H1 (cell line): ENCODE data around the gene LIN37. TPM values are rescaled to one million over a fixed set of nuclear protein-coding genes. Genes with fewer than 3 reads are reported as not detected.

Experiments used
- CTCF ChIA-PET: fragments of 300-600 bp; sonication (Branson Sonifier 250); formaldehyde crosslinking; loops from one replicate; lab custom pipeline; 2021; ENCODE audit not compliant: partially characterized antibody; lab: Charles Lee
- POLR2A ChIA-PET: fragments of 300-600 bp; sonication (Branson Sonifier 250); formaldehyde crosslinking; loops from one replicate; lab custom pipeline; 2021; ENCODE audit warnings: inconsistent platforms; ENCODE audit not compliant: partially characterized antibody; lab: Charles Lee
- DNase-seq, 2 experiments: peaks; one replicate each; pipeline versions ENCODE4 v3.0.0 to v3.0.0-alpha.2; 2010 to 2022; ENCODE audit warnings: low spot score in 2 of 2, low read depth in 1 of 2, mixed read lengths in 1 of 2
- FAIRE-seq: peaks from 2 replicates; lab custom pipeline; 2011; peaks lifted over from hg19 to GRCh38; lab: Jason Lieb, UNC
- H2AFZ ChIP-seq: 2 replicates; pipeline ENCODE4 v1.8.1; 2012; ENCODE audit warnings: low read length, inconsistent platforms
- H2AK5ac ChIP-seq: 2 replicates; pipeline ENCODE4 v1.6.1; 2013; ENCODE audit warnings: low read depth, low read length
- H2BK120ac ChIP-seq: replicated peaks from 2 replicates; pipeline ENCODE3; 2013; ENCODE audit warnings: low read depth, low read length, inconsistent platforms
- H2BK12ac ChIP-seq: 2 replicates; pipeline ENCODE4 v1.6.1; 2013; ENCODE audit warnings: low read depth, low read length
- H2BK15ac ChIP-seq: 2 replicates; pipeline ENCODE4 v1.6.1; 2013; ENCODE audit warnings: low read length
- H2BK20ac ChIP-seq: 2 replicates; pipeline ENCODE4 v1.6.1; 2013; ENCODE audit warnings: low read length
- H2BK5ac ChIP-seq: 2 replicates; pipeline ENCODE4 v1.6.1; 2013; ENCODE audit warnings: low read depth, low read length
- H3K14ac ChIP-seq: 2 replicates; pipeline ENCODE4 v1.6.1; 2013; ENCODE audit warnings: inconsistent platforms; ENCODE audit not compliant: insufficient read length
- H3K18ac ChIP-seq: 2 replicates; pipeline ENCODE4 v1.6.1; 2013; ENCODE audit warnings: low read length; ENCODE audit errors: extremely low read depth
- H3K23ac ChIP-seq: 2 replicates; pipeline ENCODE4 v1.6.1; 2013; ENCODE audit warnings: inconsistent platforms; ENCODE audit not compliant: insufficient read length
- H3K23me2 ChIP-seq: 2 replicates; pipeline ENCODE4 v1.6.1; 2013; ENCODE audit warnings: low read depth, low read length
- H3K27ac ChIP-seq: 2 replicates; pipeline ENCODE4 v1.6.1; 2011; ENCODE audit warnings: low read depth, low read length, inconsistent platforms
- H3K27me3 ChIP-seq, 4 experiments: replicated peaks in 1 of 4; 1 replicate in 1 of 4; 2 replicates in 3 of 4; pipeline versions ENCODE4 v1.6.1 to v1.8.1; 2011 to 2013; ENCODE audit warnings: low read length in 3 of 4, mild to moderate bottlenecking in 3 of 4, inconsistent platforms in 2 of 4, mixed read lengths in 2 of 4, moderate library complexity in 1 of 4; ENCODE audit not compliant: control insufficient read depth in 3 of 4, insufficient read depth in 3 of 4; ENCODE audit errors: extremely low read depth in 1 of 4
- H3K36me3 ChIP-seq, 4 experiments: 2 replicates each; pipeline versions ENCODE4 v1.6.1 to v1.8.1; 2011 to 2013; ENCODE audit warnings: mild to moderate bottlenecking in 4 of 4, low read length in 3 of 4, moderate library complexity in 2 of 4, control low read depth in 1 of 4, inconsistent platforms in 1 of 4; ENCODE audit not compliant: insufficient read depth in 4 of 4, control insufficient read depth in 2 of 4
- H3K4ac ChIP-seq: replicated peaks from 2 replicates; pipeline ENCODE3; 2013; ENCODE audit warnings: low read length, low read depth, mixed read lengths, inconsistent platforms; ENCODE audit not compliant: insufficient read length
- H3K4me1 ChIP-seq, 4 experiments: replicated peaks in 1 of 4; 1 replicate in 1 of 4; 2 replicates in 3 of 4; pipeline versions ENCODE4 v1.6.1 to v1.8.1; 2011 to 2013; ENCODE audit warnings: low read length in 3 of 4, inconsistent platforms in 2 of 4, mixed read lengths in 1 of 4; ENCODE audit not compliant: insufficient read depth in 4 of 4, control insufficient read depth in 3 of 4
- H3K4me2 ChIP-seq, 2 experiments: 2 replicates each; pipeline versions ENCODE4 v1.6.1 to v1.8.1; 2011 to 2013; ENCODE audit warnings: low read depth in 2 of 2, low read length in 2 of 2, control low read depth in 1 of 2, inconsistent platforms in 1 of 2, mild to moderate bottlenecking in 1 of 2; ENCODE audit not compliant: insufficient read depth in 1 of 2
- H3K4me3 ChIP-seq, 4 experiments: fragments of 200-600, 300-600 bp in 1 of 4; sonication (generic), shearing (Covaris generic), sonication (Bioruptor Twin) in 1 of 4; 2 replicates each; pipeline versions ENCODE4 v1.5.1 to v1.8.1; 2011 to 2016; ENCODE audit warnings: low read length in 4 of 4, low read depth in 3 of 4, control low read depth in 2 of 4, inconsistent platforms in 2 of 4, mild to moderate bottlenecking in 2 of 4, mixed read lengths in 1 of 4, moderate library complexity in 1 of 4; ENCODE audit not compliant: insufficient read depth in 2 of 4; ENCODE audit errors: extremely low read depth in 1 of 4
- H3K56ac ChIP-seq: replicated peaks from 2 replicates; pipeline ENCODE3; 2013; ENCODE audit warnings: low read depth, mild to moderate bottlenecking, mixed read lengths, low read length, inconsistent platforms; ENCODE audit not compliant: insufficient read length
- H3K79me1 ChIP-seq: 2 replicates; pipeline ENCODE4 v1.6.1; 2013; ENCODE audit warnings: low read depth, low read length, control low read depth
- H3K79me2 ChIP-seq, 2 experiments: 2 replicates each; pipeline versions ENCODE4 v1.6.1 to v1.8.1; 2012 to 2013; ENCODE audit warnings: low read length in 2 of 2, mild to moderate bottlenecking in 2 of 2, inconsistent platforms in 1 of 2; ENCODE audit not compliant: insufficient read depth in 2 of 2, control insufficient read depth in 1 of 2
- H3K9ac ChIP-seq, 4 experiments: replicated peaks in 1 of 4; 1 replicate in 1 of 4; 2 replicates in 3 of 4; pipeline versions ENCODE4 v1.6.1 to v1.8.1; 2011 to 2013; ENCODE audit warnings: low read depth in 3 of 4, low read length in 3 of 4, control low read depth in 2 of 4, mild to moderate bottlenecking in 2 of 4, moderate library complexity in 2 of 4, inconsistent platforms in 1 of 4; ENCODE audit errors: extremely low read depth in 1 of 4
- H3K9me3 ChIP-seq, 2 experiments: 2 replicates each; pipeline versions ENCODE4 v1.6.1 to v1.8.1; 2012 to 2013; ENCODE audit warnings: mild to moderate bottlenecking in 2 of 2, moderate library complexity in 2 of 2, control low read depth in 1 of 2, inconsistent platforms in 1 of 2, low read depth in 1 of 2, low read length in 1 of 2, mixed read lengths in 1 of 2; ENCODE audit not compliant: insufficient read depth in 2 of 2
- H4K20me1 ChIP-seq, 2 experiments: replicated peaks in 1 of 2; 2 replicates each; pipeline versions ENCODE3 to v1.8.1; 2011 to 2013; ENCODE audit warnings: inconsistent platforms in 2 of 2, low read length in 2 of 2, mild to moderate bottlenecking in 1 of 2; ENCODE audit not compliant: insufficient read depth in 2 of 2, control insufficient read depth in 1 of 2
- H4K5ac ChIP-seq: 2 replicates; pipeline ENCODE4 v1.6.1; 2013; ENCODE audit warnings: low read length, low read depth, mixed read lengths, inconsistent platforms; ENCODE audit not compliant: insufficient read length
- H4K8ac ChIP-seq: 2 replicates; pipeline ENCODE4 v1.8.0; 2013; ENCODE audit warnings: mild to moderate bottlenecking, moderate library complexity, low read length, inconsistent platforms; ENCODE audit not compliant: insufficient read depth; ENCODE audit errors: extremely low read depth
- H4K91ac ChIP-seq: replicated peaks from 2 replicates; pipeline ENCODE3; 2013; ENCODE audit warnings: low read length, mixed read lengths, inconsistent platforms; ENCODE audit not compliant: insufficient read length
- BRCA1 ChIP-seq: IDR thresholded peaks from 2 replicates; pipeline ENCODE4 v1.6.1; 2012; ENCODE audit warnings: low read depth, low read length, improper control_type of control experiment
- NANOG ChIP-seq: IDR thresholded peaks from 2 replicates; pipeline ENCODE4 v1.6.1; 2011; ENCODE audit warnings: low read length, low read depth, mild to moderate bottlenecking, inconsistent platforms; ENCODE audit not compliant: insufficient read depth, poor library complexity, severe bottlenecking
- NRF1 ChIP-seq: IDR thresholded peaks from 2 replicates; pipeline ENCODE4 v1.6.1; 2011; ENCODE audit warnings: mild to moderate bottlenecking, low read depth, low read length, improper control_type of control experiment
- WGBS, 2 experiments: shearing (Covaris generic) in 1 of 2; methylation state at CpG; one replicate each; pipeline versions ENCODE4 v1.1.6 to v1.1.7; 2013 to 2015; ENCODE audit warnings: low lambda C conversion rate in 2 of 2, mixed read lengths in 2 of 2, inconsistent platforms in 1 of 2, low coverage in 1 of 2, missing lambda C conversion rate in 1 of 2; ENCODE audit not compliant: insufficient replicate concordance in 2 of 2, insufficient coverage in 1 of 2, insufficient read length in 1 of 2; ENCODE audit errors: extremely low coverage in 1 of 2, missing lambda C conversion rate in 1 of 2; 5-methylcytosine and 5-hydroxymethylcytosine counted together
- polyA plus RNA-seq, 7 experiments: library from polyadenylated mRNA; depleted of rRNA in 3 of 7; stranded (reverse) in 5 of 7; unstranded in 2 of 7; fragments of >200 nt in 5 of 7; fragments of 200-250 nt in 2 of 7; gene quantifications; 1 replicate in 5 of 7; 2 replicates in 1 of 7; 4 replicates in 1 of 7; pipeline versions ENCODE4 v1.2.1 to v1.2.3, GENCODE V29; 2011 to 2013; ENCODE audit warnings: missing spikeins in 2 of 7, mixed read lengths in 2 of 7
- total RNA-seq: library from RNA; stranded (reverse); fragmentation: NEBNext Ultra II Directional; extraction: Animal tissue kit (Norgen Biotek cat#: 25700); gene quantifications from 2 replicates; pipeline ENCODE4 v1.2.1, GENCODE V29; 2021
- TF ChIP-seq, protein P1 (sequence below), 3 experiments: IDR thresholded peaks; 1 replicate in 2 of 3; 2 replicates in 1 of 3; pipeline versions ENCODE4 v1.5.1 to v1.6.1; 2011; ENCODE audit warnings: low read length in 3 of 3, mild to moderate bottlenecking in 3 of 3, inconsistent platforms in 2 of 3, low read depth in 1 of 3, moderate library complexity in 1 of 3; ENCODE audit not compliant: insufficient read depth in 1 of 3; ENCODE audit errors: control extremely low read depth in 1 of 3

LIN37 gene
- total and polyA plus RNA-seq, 2 of the 8 experiments (the other 6 are each of a cell fraction or from before 2014, with no cell fraction given) = 3.8 to 9.8 TPM

DNA sequence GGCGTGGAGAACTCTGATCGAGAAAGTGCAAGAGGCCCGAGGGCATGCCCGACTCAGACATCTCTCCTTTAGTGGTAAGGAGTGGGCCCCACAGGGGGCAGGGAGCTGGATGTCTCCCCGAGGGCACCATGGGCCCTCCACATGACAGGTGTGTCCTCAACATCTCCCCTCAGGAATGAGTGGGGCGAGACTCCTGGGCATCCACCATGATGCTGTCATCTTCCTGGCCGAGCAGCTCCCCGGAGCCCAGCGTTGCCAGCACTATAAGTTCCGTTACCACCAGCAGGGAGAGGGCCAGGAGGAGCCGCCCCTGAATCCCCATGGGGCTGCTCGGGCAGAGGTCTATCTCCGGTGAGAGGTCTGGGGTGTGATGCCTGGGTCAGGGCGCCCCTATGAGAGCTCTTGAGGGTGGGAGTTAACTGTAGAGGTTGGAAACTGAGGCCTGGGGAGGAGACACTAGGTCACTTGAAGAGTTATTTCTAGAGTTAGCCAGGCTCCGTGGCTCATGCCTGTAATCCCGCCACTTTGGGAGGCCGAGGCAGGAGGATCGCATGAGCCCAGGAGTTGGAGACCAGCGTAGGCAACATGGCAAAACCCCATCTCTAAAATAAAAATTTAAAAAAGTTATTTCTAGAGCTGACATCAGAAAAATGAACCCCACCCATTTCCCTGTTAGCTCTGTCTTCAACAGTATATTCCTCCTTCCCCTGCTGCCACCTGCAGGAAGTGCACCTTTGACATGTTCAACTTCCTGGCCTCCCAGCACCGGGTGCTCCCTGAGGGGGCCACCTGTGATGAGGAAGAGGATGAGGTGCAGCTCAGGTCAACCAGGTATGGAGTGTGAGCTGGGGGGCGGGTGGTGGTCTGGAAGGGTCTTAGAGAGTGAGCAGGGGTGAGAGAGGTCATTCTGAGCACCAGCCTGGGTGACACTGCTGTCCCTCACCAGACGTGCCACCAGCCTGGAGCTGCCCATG is 11.2 kb upstream of the LIN37 start:
- H3K23ac ChIP-seq = no peak overlapping the region
- peaks cover 9 to 35% (median 25%) of the 10 kb centered on the region in 4 experiments; a peak in 6 of 8 replicates for H3K36me3 ChIP-seq
- TF ChIP-seq NANOG = no peak
- no peak for TF ChIP-seq NRF1
- TF ChIP-seq BRCA1 = no peak
- TF ChIP-seq, protein P1, sequence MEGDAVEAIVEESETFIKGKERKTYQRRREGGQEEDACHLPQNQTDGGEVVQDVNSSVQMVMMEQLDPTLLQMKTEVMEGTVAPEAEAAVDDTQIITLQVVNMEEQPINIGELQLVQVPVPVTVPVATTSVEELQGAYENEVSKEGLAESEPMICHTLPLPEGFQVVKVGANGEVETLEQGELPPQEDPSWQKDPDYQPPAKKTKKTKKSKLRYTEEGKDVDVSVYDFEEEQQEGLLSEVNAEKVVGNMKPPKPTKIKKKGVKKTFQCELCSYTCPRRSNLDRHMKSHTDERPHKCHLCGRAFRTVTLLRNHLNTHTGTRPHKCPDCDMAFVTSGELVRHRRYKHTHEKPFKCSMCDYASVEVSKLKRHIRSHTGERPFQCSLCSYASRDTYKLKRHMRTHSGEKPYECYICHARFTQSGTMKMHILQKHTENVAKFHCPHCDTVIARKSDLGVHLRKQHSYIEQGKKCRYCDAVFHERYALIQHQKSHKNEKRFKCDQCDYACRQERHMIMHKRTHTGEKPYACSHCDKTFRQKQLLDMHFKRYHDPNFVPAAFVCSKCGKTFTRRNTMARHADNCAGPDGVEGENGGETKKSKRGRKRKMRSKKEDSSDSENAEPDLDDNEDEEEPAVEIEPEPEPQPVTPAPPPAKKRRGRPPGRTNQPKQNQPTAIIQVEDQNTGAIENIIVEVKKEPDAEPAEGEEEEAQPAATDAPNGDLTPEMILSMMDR (IDR thresholded peaks at IDR 0.05; ENCODE audit: control extremely low read depth in 1 of 3, insufficient read depth in 1 of 3, low read depth in 1 of 3, low read length in 3 of 3) = peak in 1 of 3 experiments; percentile 1; a peak in 2 of 4 replicates
- H3K4me2 ChIP-seq = no peak overlapping the region
- no peak overlapping the region for H2BK20ac ChIP-seq
- no peak overlapping the region for H3K14ac ChIP-seq
- CTCF ChIA-PET = interaction anchor here (0.6 to 8.9 kb wide), 10 partner anchors 11 to 181 kb away, joined by 3 to 80 read pairs (median 3); partner anchors contain the start of gene LIN37
- H3K9ac ChIP-seq = no peak overlapping the region
- H2BK12ac ChIP-seq = no peak overlapping the region
- no peak overlapping the region for H2BK5ac ChIP-seq
- no peak overlapping the region for H3K56ac ChIP-seq
- H3K79me2 ChIP-seq = no peaks in the 10 kb centered on the region
- peaks cover 0 to 3% (median 0%) of the 10 kb centered on the region in 4 experiments; a peak in 2 of 7 replicates for H3K4me1 ChIP-seq
- no peak overlapping the region for H2AFZ ChIP-seq
- 90% methylated on average over 22 of the region's 22 CpGs; no CpG with 5 or more reads in 1 of the 2 experiments for WGBS, 2 experiments
- FAIRE-seq (no peak), DNase-seq (no peak)
- H3K4ac ChIP-seq = no peak overlapping the region
- H4K8ac ChIP-seq = no peak overlapping the region
- H4K91ac ChIP-seq = no peak overlapping the region
- no peaks in the 10 kb centered on the region for H3K9me3 ChIP-seq
- H2BK15ac ChIP-seq = no peak overlapping the region
- no peak overlapping the region for H3K27ac ChIP-seq
- H2BK120ac ChIP-seq = no peak overlapping the region
- H3K23me2 ChIP-seq = peaks cover 10% of the 10 kb centered on the region; the same call in 1 of the 2 replicates
- no peak overlapping the region for H3K4me3 ChIP-seq
- H4K5ac ChIP-seq = no peak overlapping the region
- H3K18ac ChIP-seq = no peak overlapping the region
- no peaks in the 10 kb centered on the region for H3K27me3 ChIP-seq
- H2AK5ac ChIP-seq = no peak overlapping the region
- H4K20me1 ChIP-seq = peaks cover 0 to 13% of the 10 kb centered on the region in 2 experiments
- no peaks in the 10 kb centered on the region for H3K79me1 ChIP-seq
- POLR2A ChIA-PET = interaction anchor here (0.6 to 7.6 kb wide), 10 partner anchors 8 to 239 kb away, joined by 3 to 54 read pairs (median 4); partner anchors contain the start of genes LIN37, PSENEN and U2AF1L4
